ENCODE data around the gene VSIG10. TPM values are rescaled to one million over a fixed set of nuclear protein-coding genes. Genes with fewer than 3 reads are reported as not detected.

The VSIG10 gene
- total RNA-seq, 1 donor from 2014 or later = 12.0 TPM

GRCh38 chr12:118042091-118042490 lies 61.7 kb downstream of the VSIG10 start:
- no peak for TF ChIP-seq CTCF (IDR thresholded peaks at IDR 0.05; ENCODE audit: insufficient read depth, low read depth, low read length)
- TF ChIP-seq EZH2 (IDR thresholded peaks at IDR 0.05; ENCODE audit: insufficient read depth, low read length) = no peak
- no peak overlapping the region for H3K9ac ChIP-seq (ENCODE audit: low read length)
- H4K20me1 ChIP-seq (ENCODE audit: insufficient read depth, low read length) = peaks cover 46% of the 10 kb centered on the region
- H3K9me3 ChIP-seq (ENCODE audit: insufficient read depth, low read depth, low read length) = no peaks in the 10 kb centered on the region
- no peaks in the 10 kb centered on the region for H3K27me3 Mint-ChIP-seq (ENCODE audit: low read depth, unreplicated experiment)
- no peak overlapping the region for H3K27ac ChIP-seq (ENCODE audit: low read depth, low read length)
- FAIRE-seq = no peak
- H3K9me3 Mint-ChIP-seq (ENCODE audit: unreplicated experiment) = no peaks in the 10 kb centered on the region
- H2AFZ ChIP-seq (ENCODE audit: low read depth, low read length) = no peak overlapping the region
- H3K27me3 ChIP-seq (ENCODE audit: insufficient read depth, low read length) = no peaks in the 10 kb centered on the region
- H3K4me1 Mint-ChIP-seq (ENCODE audit: low read depth, unreplicated experiment) = peaks cover 4% of the 10 kb centered on the region
- peaks cover 55% of the 10 kb centered on the region for H3K36me3 ChIP-seq (ENCODE audit: insufficient read depth, low read length)
- no peak overlapping the region for H3K4me3 ChIP-seq (ENCODE audit: insufficient read depth, low read depth, low read length)
- no peak overlapping the region for H3K4me2 ChIP-seq (ENCODE audit: low read length)
- no peak overlapping the region for H3K4me3 Mint-ChIP-seq (ENCODE audit: unreplicated experiment)
- peaks cover 34% of the 10 kb centered on the region for H3K79me2 ChIP-seq (ENCODE audit: insufficient read depth, low read length)
- H3K27ac Mint-ChIP-seq (ENCODE audit: unreplicated experiment) = no peak overlapping the region
- no peaks in the 10 kb centered on the region for H3K4me1 ChIP-seq (ENCODE audit: insufficient read depth, low read length)
- no peak for DNase-seq (ENCODE audit: low read depth)
- peaks cover 16% of the 10 kb centered on the region for H3K36me3 Mint-ChIP-seq (ENCODE audit: low read depth, unreplicated experiment)

GRCh38 chr12:118038137-118038536 lies 65.7 kb downstream of the VSIG10 start:
- no peak for DNase-seq (ENCODE audit: low read depth)
- H3K79me2 ChIP-seq (ENCODE audit: insufficient read depth, low read length) = peaks cover 11% of the 10 kb centered on the region

More at GRCh38 chr12:118038137-118038536, 65.7 kb downstream of the VSIG10 start:
- no peaks in the 10 kb centered on the region for H3K9me3 ChIP-seq (ENCODE audit: insufficient read depth, low read depth, low read length)
- no peak overlapping the region for H3K4me3 ChIP-seq (ENCODE audit: insufficient read depth, low read depth, low read length)
- H3K4me2 ChIP-seq (ENCODE audit: low read length) = no peak overlapping the region
- Mint-ChIP-seq H3K27ac (ENCODE audit: unreplicated experiment) (no peak overlapping the region), H3K9me3 (ENCODE audit: unreplicated experiment) (no peaks in the 10 kb centered on the region), H3K4me1 (ENCODE audit: low read depth, unreplicated experiment) (peaks cover 4% of the 10 kb centered on the region), H3K36me3 (ENCODE audit: low read depth, unreplicated experiment) (peaks cover 16% of the 10 kb centered on the region), H3K4me3 (ENCODE audit: unreplicated experiment) (no peak overlapping the region), H3K27me3 (ENCODE audit: low read depth, unreplicated experiment) (no peaks in the 10 kb centered on the region)
- H3K27me3 ChIP-seq (ENCODE audit: insufficient read depth, low read length) = no peaks in the 10 kb centered on the region
- peaks cover 61% of the 10 kb centered on the region for H3K36me3 ChIP-seq (ENCODE audit: insufficient read depth, low read length)
- no peak overlapping the region for H2AFZ ChIP-seq (ENCODE audit: low read depth, low read length)
- peaks cover 8% of the 10 kb centered on the region for H3K4me1 ChIP-seq (ENCODE audit: insufficient read depth, low read length)
- no peak for TF ChIP-seq CTCF (IDR thresholded peaks at IDR 0.05; ENCODE audit: insufficient read depth, low read depth, low read length)
- no peak for TF ChIP-seq EZH2 (IDR thresholded peaks at IDR 0.05; ENCODE audit: insufficient read depth, low read length)
- no peak overlapping the region for H3K27ac ChIP-seq (ENCODE audit: low read depth, low read length)
- no peak for FAIRE-seq
- H4K20me1 ChIP-seq (ENCODE audit: insufficient read depth, low read length) = peaks cover 46% of the 10 kb centered on the region
- H3K9ac ChIP-seq (ENCODE audit: low read length) = no peak overlapping the region
